Middle frontal gyrus (tissue), 1 donor: ENCODE results near the gene LDLRAD3.

Experiments
- DNase-seq: peaks from one replicate; pipeline ENCODE4 v3.0.0-alpha.2; 2015; ENCODE audit warnings: low spot score; ENCODE audit errors: extremely low spot score

The LDLRAD3 gene

GRCh38 chr11:35954205-35954604 lies 10.3 kb downstream of the LDLRAD3 start:
- DNase-seq = no peak

GRCh38 chr11:35955636-35956035 lies 11.8 kb downstream of the LDLRAD3 start:
- DNase-seq = no peak

DNA sequence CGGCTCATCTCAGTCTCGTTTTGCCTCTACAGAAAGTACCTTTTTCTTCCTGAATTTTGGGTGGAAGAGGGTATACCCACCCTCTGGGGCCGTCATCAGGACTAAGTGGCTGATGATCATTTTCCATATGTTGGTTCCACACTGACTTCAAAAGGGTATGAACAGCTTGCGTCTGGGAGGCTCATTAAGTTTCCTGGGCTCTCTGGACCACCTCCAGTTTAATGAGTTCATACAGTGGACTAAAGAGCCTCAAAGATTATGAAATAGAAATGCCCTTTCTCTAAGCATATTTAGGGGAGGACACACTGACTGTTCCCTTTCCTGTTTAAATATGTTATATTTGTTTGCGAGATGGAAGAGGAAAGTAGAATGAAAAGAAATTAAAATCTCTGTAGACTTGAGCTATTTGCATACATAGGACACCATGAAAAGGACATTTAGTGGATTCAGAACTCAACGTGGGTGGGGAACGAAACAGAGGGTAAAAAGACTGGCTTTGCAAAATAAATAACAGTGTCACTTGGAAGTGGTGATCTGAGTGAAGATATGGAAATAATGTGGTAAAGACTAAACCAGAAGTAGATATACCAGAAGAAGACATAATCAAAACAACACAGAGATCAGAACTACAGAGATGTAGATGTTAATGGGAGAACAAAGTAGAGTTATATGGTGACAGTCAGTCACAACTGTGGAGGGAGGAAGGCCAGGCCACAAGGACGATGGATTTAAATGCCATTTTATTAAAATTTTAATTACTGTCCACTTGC lies 18.7 kb downstream of the LDLRAD3 start:
- no peak for DNase-seq

DNA sequence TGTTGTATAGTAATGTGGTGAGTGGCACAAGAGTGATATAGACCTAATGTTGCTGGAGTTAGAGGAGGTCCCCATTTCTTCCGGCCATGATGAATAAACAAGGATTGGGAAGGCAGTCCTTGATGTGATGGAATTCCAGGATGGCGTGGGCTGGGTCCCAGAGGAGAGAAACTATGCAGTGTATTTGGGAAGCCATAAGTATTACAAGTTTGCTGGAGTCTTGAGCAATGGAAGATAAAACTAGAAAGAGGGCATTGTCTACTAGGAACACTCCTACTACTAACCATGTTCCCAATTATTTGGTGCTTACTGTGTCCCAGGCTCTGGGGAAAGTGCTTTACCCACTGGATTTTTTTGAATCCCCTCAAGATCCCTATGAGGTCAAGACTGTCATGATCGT lies 20.0 kb downstream of the LDLRAD3 start:
- DNase-seq = no peak

GRCh38 chr11:35964841-35965240 lies 21.0 kb downstream of the LDLRAD3 start:
- no peak for DNase-seq

GRCh38 chr11:35967042-35967441 lies 23.2 kb downstream of the LDLRAD3 start:
- no peak for DNase-seq

DNA sequence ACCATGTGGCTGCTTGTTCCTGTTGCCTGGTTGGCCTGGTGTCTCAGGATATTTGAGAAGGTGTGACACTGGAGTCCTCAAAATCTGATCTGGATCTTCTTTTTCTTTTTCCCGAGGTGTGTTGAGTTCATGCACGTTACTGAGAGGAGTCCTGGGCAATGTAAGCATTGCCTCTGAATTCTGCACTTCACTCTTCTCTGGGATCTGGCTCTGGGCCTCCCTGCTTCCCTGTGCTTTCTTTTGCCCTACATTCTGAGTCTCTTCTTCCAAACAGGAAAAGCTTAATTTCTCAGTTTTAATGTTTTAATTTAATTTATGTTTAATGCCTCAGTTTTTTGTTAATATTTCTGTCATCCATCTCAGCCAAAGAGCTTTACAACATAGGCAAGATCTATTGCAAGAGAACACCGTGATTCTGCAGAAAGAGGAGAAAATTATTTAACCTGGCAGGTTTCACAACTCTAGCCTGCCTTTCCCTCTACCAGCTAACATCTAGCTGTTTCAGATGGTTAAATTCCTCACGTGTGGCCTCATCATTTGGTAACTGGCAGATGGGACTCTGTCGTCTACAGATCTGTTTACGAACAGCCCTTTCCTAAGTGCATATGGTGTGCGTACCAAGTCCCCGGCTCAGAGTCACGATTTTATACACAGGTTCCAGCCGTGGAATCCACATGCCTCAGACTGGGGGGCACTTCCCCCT lies 24.7 kb downstream of the LDLRAD3 start:
- DNase-seq = no peak

- no peak for DNase-seq
Measured at GRCh38 chr11:35969089-35970042, 25.5 kb downstream of the LDLRAD3 start.

- no peak for DNase-seq
Measured at GRCh38 chr11:35970445-35970844, 26.6 kb downstream of the LDLRAD3 start.

GRCh38 chr11:35971841-35972422 lies 28.1 kb downstream of the LDLRAD3 start:
- DNase-seq = no peak

DNA sequence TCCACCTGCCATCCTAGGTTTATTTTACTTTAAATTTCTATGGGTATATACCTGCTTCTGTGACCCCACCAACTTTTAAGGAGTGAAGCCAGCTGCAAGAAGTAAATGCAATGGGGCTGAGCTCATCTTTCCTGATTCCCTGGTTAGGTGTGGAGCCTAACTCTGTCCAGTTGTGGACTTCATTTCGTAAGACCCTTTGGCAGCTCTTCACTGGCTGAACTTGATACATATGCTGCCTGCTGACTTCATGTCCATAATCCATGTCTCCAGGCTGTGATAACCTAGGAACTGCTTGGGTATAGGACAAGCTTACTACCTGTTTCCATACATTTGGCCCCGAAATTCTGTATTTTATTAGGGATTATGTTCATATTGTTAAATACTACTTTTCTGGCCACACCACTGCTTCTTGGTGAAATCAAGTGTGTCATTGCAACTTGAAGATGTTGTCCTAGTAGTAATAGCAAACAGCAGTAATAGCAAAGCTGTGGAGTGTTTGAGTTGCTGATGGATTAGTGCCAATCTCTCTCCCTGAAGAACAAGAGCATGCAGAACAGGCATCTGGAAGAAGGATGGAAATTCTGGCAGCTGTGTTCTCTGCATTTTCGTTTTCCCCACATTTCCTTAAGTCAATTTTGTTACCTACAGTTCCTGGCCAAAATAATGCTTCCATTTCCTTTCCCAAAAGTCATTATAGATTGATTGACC lies 31.2 kb downstream of the LDLRAD3 start:
- DNase-seq = no peak

DNA sequence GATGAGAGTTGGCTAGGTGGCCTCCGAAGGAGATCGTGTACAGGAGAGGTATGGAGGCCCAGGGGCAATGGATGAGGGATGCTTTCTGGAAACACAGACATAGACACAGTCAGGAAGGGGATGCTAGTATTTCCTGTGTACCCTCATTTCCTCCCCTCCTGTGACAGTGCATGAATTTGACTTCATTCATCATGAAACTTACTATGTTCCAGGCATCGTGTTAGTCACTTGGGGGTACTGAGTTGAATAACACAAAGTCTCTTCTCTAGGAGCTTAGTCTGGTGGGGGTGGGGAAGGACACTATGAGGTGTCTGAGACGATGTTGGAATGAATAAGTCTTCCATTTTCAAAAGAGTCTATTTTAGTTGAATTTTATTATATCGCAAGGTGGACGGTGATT lies 32.6 kb downstream of the LDLRAD3 start:
- no peak for DNase-seq

DNA sequence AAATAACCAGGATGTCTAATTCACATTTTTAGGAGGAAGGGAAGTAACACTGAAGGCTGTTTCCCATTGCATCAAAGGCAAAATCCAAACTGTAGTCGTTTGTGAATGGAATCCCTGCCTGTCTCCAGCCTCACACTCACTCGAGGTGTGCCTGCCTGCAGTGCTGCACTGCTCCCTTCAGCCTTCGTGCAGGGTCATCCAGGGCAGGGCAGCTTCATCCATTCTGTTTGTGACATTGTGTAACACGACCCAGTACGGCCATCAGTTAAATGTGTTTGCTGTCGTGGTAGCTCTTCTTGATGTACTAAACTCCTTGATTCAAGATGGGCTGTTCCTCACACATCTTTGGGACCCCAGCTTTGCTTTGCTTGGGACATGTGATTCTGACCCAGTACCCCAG lies 34.3 kb downstream of the LDLRAD3 start:
- no peak for DNase-seq

DNA sequence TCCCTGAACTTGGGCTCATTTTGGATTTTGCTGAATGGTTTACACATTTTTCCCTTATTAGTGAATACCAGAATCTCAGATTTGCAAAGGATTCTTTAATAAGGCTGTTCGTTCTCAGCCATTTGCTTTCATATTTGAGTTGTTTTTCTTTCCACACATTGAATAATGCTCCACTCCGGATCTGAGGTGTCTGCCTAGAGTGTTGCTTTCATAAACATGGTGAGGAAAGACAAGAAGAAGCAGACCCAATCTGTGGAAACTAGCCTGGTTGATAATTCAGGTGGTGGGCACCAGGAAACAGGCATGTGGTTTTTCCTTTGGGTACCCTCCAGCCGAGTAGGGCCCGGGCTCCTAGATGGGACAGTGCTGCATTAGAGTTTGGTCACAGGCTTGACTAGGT lies 35.0 kb downstream of the LDLRAD3 start:
- no peak for DNase-seq

- DNase-seq = no peak
Measured at GRCh38 chr11:35980686-35981390, 37.0 kb downstream of the LDLRAD3 start.

DNA sequence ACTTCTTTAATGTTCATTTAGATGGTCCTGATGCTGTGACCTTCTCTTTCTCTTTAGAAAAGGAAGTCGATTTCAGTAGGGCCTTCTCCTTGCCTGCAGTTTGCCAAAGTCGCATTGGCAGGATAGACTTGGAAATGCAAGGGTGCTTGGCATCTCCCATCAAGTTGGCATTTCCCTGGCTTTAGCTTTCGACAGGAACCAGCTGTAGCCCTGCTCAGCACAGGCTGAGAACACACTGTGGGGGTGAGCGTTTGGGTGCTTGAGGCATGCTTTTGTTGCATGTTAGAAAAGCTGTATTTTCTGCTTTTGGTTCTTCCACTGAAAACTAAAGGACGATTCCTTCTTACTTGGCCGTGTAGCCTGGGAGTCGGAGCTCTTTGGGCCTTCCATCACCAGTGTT lies 37.7 kb downstream of the LDLRAD3 start:
- DNase-seq = no peak

DNA sequence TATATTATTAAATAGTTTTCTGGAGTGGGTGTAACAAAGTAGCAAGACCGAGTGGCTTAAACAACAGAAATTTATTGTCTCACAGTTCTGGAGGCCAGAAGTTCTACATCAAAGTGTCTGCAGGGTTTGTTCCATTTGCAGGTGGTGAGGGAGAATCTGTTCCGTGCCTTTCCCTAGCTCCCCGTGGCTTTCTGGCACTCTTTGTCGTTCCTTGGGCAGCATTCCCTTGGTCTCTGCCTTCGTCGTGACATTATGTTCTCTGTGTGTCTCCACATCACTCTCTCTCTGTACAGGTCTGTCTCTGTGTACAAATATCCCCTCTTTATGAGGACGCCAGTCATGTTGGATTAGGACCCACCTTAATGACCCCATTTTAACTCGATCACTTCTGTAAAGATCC lies 38.2 kb downstream of the LDLRAD3 start:
- no peak for DNase-seq

- no peak for DNase-seq
Measured at GRCh38 chr11:35983981-35984380, 40.1 kb downstream of the LDLRAD3 start.

GRCh38 chr11:35986947-35987346 lies 43.1 kb downstream of the LDLRAD3 start:
- DNase-seq = no peak

- no peak for DNase-seq
Measured at GRCh38 chr11:35990170-35990569, 46.3 kb downstream of the LDLRAD3 start.
